IMR-90 (cell line): Measurements from ENCODE around the gene SART1.

Source experiments
- CTCF ChIP-seq: conservative IDR thresholded peaks from 2 replicates; pipeline ENCODE4 v1.5.1; 2012; ENCODE audit warnings: mild to moderate bottlenecking, low read depth, low read length, improper control_type of control experiment
- MXI1 ChIP-seq: IDR thresholded peaks from 2 replicates; pipeline ENCODE4 v1.6.1; 2012; ENCODE audit warnings: low read depth, mild to moderate bottlenecking, low read length, moderate library complexity, borderline replicate concordance
- POLR2A ChIP-seq: IDR thresholded peaks from 2 replicates; pipeline ENCODE4 v1.6.1; 2012; ENCODE audit warnings: mild to moderate bottlenecking, low read depth, low read length

DNA sequence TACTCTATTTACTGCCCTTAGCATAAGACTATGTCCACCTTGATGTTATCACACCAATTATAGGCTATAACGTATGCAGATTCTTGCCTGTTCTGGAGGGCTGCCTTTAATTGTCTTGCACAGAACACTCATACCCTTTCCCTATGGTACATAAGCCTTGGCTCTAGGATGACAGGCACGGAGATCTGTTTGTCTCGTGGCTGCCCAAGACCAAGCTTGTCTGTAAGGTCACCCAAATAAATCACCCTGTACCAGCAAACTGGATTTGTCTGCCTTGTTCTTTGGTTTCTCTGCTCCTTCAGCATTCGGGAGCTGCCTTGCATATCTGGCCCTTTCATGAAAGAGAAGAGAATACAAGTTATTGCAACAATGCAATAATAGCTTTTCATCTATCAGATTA is 23.8 kb upstream of the SART1 start:
- no peak for TF ChIP-seq POLR2A
- no peak for TF ChIP-seq CTCF
- no peak for TF ChIP-seq MXI1
